ENCODE measurements around the gene GOLGA3.
"Not testable (repeated sequence)": the region's sequence is repeated elsewhere in the genome, so short reads cannot be mapped to it uniquely, and the experiment has no call there.

The GOLGA3 gene

GRCh38 chr12:132847363-132848356 lies 19.0 kb upstream of the GOLGA3 start:
- no peak for DNase-seq (ENCODE audit: low read depth)

GRCh38 chr12:132844681-132845080 lies 16.0 kb upstream of the GOLGA3 start:
- not testable (repeated sequence) for DNase-seq (ENCODE audit: low read depth)

- no peak for DNase-seq (ENCODE audit: low read depth)
Measured at GRCh38 chr12:132842449-132843045, 13.9 kb upstream of the GOLGA3 start.

- DNase-seq (ENCODE audit: low read depth) = no peak
Measured at GRCh38 chr12:132841151-132841550, 12.5 kb upstream of the GOLGA3 start.

- no peak for DNase-seq (ENCODE audit: low read depth)
Measured at GRCh38 chr12:132840536-132840935, 11.9 kb upstream of the GOLGA3 start.

- no peak for DNase-seq (ENCODE audit: low read depth)
Measured at GRCh38 chr12:132839558-132840235, 11.0 kb upstream of the GOLGA3 start.

GRCh38 chr12:132838410-132839080 lies 9.9 kb upstream of the GOLGA3 start:
- DNase-seq (ENCODE audit: low read depth) = no peak

GRCh38 chr12:132837693-132838409 lies 9.2 kb upstream of the GOLGA3 start:
- DNase-seq (ENCODE audit: low read depth) = no peak

- DNase-seq (ENCODE audit: low read depth) = no peak
Measured at GRCh38 chr12:132836795-132837331, 8.2 kb upstream of the GOLGA3 start.

- DNase-seq (ENCODE audit: low read depth) = not testable (repeated sequence)
Measured at GRCh38 chr12:132836230-132836629, 7.6 kb upstream of the GOLGA3 start.

GRCh38 chr12:132835076-132836025 lies 6.7 kb upstream of the GOLGA3 start:
- no peak for DNase-seq (ENCODE audit: low read depth)

GRCh38 chr12:132834181-132834711 lies 5.6 kb upstream of the GOLGA3 start:
- DNase-seq (ENCODE audit: low read depth) = no peak

- DNase-seq (ENCODE audit: low read depth) = no peak
Measured at GRCh38 chr12:132833341-132833740, 4.7 kb upstream of the GOLGA3 start.

- no peak for DNase-seq (ENCODE audit: low read depth)
Measured at GRCh38 chr12:132831771-132832170, 3.1 kb upstream of the GOLGA3 start.

- DNase-seq (ENCODE audit: low read depth) = no peak
Measured at GRCh38 chr12:132827763-132828703, 636 bp downstream of the GOLGA3 start.

- DNase-seq (ENCODE audit: low read depth) = no peak
Measured at GRCh38 chr12:132825861-132826260, 2.8 kb downstream of the GOLGA3 start.

- DNase-seq (ENCODE audit: low read depth) = no peak
Measured at GRCh38 chr12:132825089-132825488, 3.6 kb downstream of the GOLGA3 start.

- no peak for DNase-seq (ENCODE audit: low read depth)
Measured at GRCh38 chr12:132824053-132824452, 4.6 kb downstream of the GOLGA3 start.

- no peak for DNase-seq (ENCODE audit: low read depth)
Measured at GRCh38 chr12:132818562-132818961, 10.1 kb downstream of the GOLGA3 start.
